Thyroid gland (tissue), 4 donors: Measurements from ENCODE around the gene PALLD. TPM values are rescaled to one million over a fixed set of nuclear protein-coding genes. Genes with fewer than 3 reads are reported as not detected.
A peak's percentile ranks its signal among the peaks of the same experiment; 100 is the strongest.
"Not testable (repeated sequence)": the region's sequence is repeated elsewhere in the genome, so short reads cannot be mapped to it uniquely, and the experiment has no call there.

ENCODE experiments used
- DNase-seq, 2 donors: peaks; one replicate each; pipeline ENCODE4 v3.0.0-alpha.2; 2019
- H3K27ac ChIP-seq, 3 donors: fragments of 200-600 bp; sonication (generic); 1 replicate in 2 of 3; 2 replicates in 1 of 3; pipeline ENCODE4 v1.5.1; 2016 to 2019; ENCODE audit warnings: mild to moderate bottlenecking in 1 of 3, moderate library complexity in 1 of 3
- H3K27me3 ChIP-seq: fragments of 200-600 bp; sonication (generic); one replicate; pipeline ENCODE4 v1.5.1; 2019
- H3K36me3 ChIP-seq, 2 donors: fragments of 200-600 bp; sonication (generic); one replicate each; pipeline ENCODE4 v1.5.1; 2016 to 2019
- H3K4me1 ChIP-seq, 2 donors: fragments of 200-600 bp; sonication (generic); one replicate each; pipeline ENCODE4 v1.5.1; 2017 to 2019
- H3K4me3 ChIP-seq, 3 donors: fragments of 200-600 bp; sonication (generic); replicated peaks in 1 of 3; 1 replicate in 2 of 3; 2 replicates in 1 of 3; pipeline ENCODE4 v1.5.1; 2016; ENCODE audit warnings: mild to moderate bottlenecking in 1 of 3
- H3K9me3 ChIP-seq: fragments of 200-600 bp; sonication (generic); one replicate; pipeline ENCODE4 v1.5.1; 2017
- CTCF ChIP-seq, 6 experiments: fragments of 200-600 bp in 3 of 6; fragments of 450-650 bp in 3 of 6; sonication (generic) in 3 of 6; IDR thresholded peaks; one replicate each; pipeline ENCODE4 v1.5.1; 2016 to 2019; ENCODE audit warnings: antibody characterized with exemption in 6 of 6, mild to moderate bottlenecking in 2 of 6, inconsistent platforms in 1 of 6, moderate library complexity in 1 of 6
- POLR2A ChIP-seq, 2 donors: fragments of 450-650 bp; IDR thresholded peaks; one replicate each; pipeline ENCODE4 v1.6.1; 2017; ENCODE audit warnings: antibody characterized with exemption in 2 of 2, mild to moderate bottlenecking in 2 of 2, moderate library complexity in 1 of 2
- WGBS, 2 donors: methylation state at CpG; one replicate each; pipeline ENCODE4 v1.1.5; 2017; 5-methylcytosine and 5-hydroxymethylcytosine counted together
- intact Hi-C: fragments of 100-400 bp; cut with DNase I; formaldehyde crosslinking; loops from one replicate; pipeline ENCODE4 v1.15.1; 2023
- total RNA-seq, 4 donors: library from RNA; depleted of rRNA; stranded (reverse); fragments of >200 nt; gene quantifications; one replicate each; pipeline ENCODE4 v1.2.3, GENCODE V29; 2016

The PALLD gene
- total RNA-seq, 4 donors from 2014 or later = 152 to 311 (median 226) TPM

GRCh38 chr4:168507178-168507815 is 10.4 kb downstream of the PALLD start:
- Histone ChIP-seq H3K4me3 (no peak overlapping the region), H3K36me3 (no peaks in the 10 kb centered on the region), H3K9me3 (no peaks in the 10 kb centered on the region), H3K27ac (no peak overlapping the region), H3K27me3 (no peaks in the 10 kb centered on the region), H3K4me1 (no peaks in the 10 kb centered on the region)
- 79 to 85% methylated on average over 7 of the region's 7 CpGs for WGBS, 2 donors
- TF ChIP-seq CTCF (IDR thresholded peaks at IDR 0.05) (no peak), POLR2A (IDR thresholded peaks at IDR 0.05) (no peak)
- DNase-seq = no peak
- intact Hi-C loops = no loop called here

- H3K36me3 ChIP-seq = no peaks in the 10 kb centered on the region
- no peaks in the 10 kb centered on the region for H3K27me3 ChIP-seq
- intact Hi-C loops = no loop called here
- H3K9me3 ChIP-seq = no peaks in the 10 kb centered on the region
- H3K27ac ChIP-seq = no peak overlapping the region
- peaks cover 5 to 8% of the 10 kb centered on the region in 2 donors for H3K4me1 ChIP-seq
- DNase-seq = no peak
- no peak for TF ChIP-seq CTCF (IDR thresholded peaks at IDR 0.05)
- TF ChIP-seq POLR2A (IDR thresholded peaks at IDR 0.05) = no peak
- WGBS, 2 donors = 82 to 84% methylated on average over 3 of the region's 3 CpGs
- H3K4me3 ChIP-seq = no peak overlapping the region
Observed at GRCh38 chr4:168508683-168509082, 11.8 kb downstream of the PALLD start.

GRCh38 chr4:168509786-168510185 is 12.9 kb downstream of the PALLD start:
- intact Hi-C loops = no loop called here
- no peaks in the 10 kb centered on the region for H3K9me3 ChIP-seq
- no peak for DNase-seq
- no peaks in the 10 kb centered on the region for H3K27me3 ChIP-seq
- WGBS, 2 donors = 85% methylated on average over 4 of the region's 4 CpGs
- H3K36me3 ChIP-seq = no peaks in the 10 kb centered on the region
- no peak for TF ChIP-seq POLR2A (IDR thresholded peaks at IDR 0.05)
- no peak overlapping the region for H3K27ac ChIP-seq
- H3K4me1 ChIP-seq = peaks cover 8 to 13% of the 10 kb centered on the region in 2 donors
- no peak overlapping the region for H3K4me3 ChIP-seq

- Histone ChIP-seq H3K4me1 (peaks cover 26 to 34% of the 10 kb centered on the region in 2 donors), H3K27me3 (no peaks in the 10 kb centered on the region), H3K27ac (peak overlapping the region in 2 of 3 donors; percentile 40 to 64), H3K4me3 (no peak overlapping the region), H3K9me3 (no peaks in the 10 kb centered on the region), H3K36me3 (no peaks in the 10 kb centered on the region)
- TF ChIP-seq POLR2A (IDR thresholded peaks at IDR 0.05) (no peak), CTCF (IDR thresholded peaks at IDR 0.05) (no peak)
- 88 to 91% methylated on average over 13 of the region's 13 CpGs for WGBS, 2 donors
- DNase-seq = peak; percentile 8 to 14
- intact Hi-C loops = no loop called here
Observed at GRCh38 chr4:168511780-168512489, 15.1 kb downstream of the PALLD start.

GRCh38 chr4:168513826-168514225 is 17.0 kb downstream of the PALLD start:
- intact Hi-C loops, H3K4me3 ChIP-seq, H3K27me3 ChIP-seq, H3K9me3 ChIP-seq, H3K36me3 ChIP-seq: not testable (repeated sequence)
- H3K4me1 ChIP-seq = peaks cover 27 to 34% of the 10 kb centered on the region in 2 donors
- H3K27ac ChIP-seq = peak overlapping the region; percentile 7 to 64 (median 43)
- 37 to 38% methylated on average over 3 of the region's 3 CpGs for WGBS, 2 donors
- DNase-seq = peak; percentile 73 to 74

- H3K27me3 ChIP-seq = no peaks in the 10 kb centered on the region
- intact Hi-C loops = no loop called here
- no peaks in the 10 kb centered on the region for H3K36me3 ChIP-seq
- H3K4me1 ChIP-seq = peaks cover 27 to 34% of the 10 kb centered on the region in 2 donors
- peak overlapping the region in 2 of 3 donors; percentile 25 to 33 for H3K27ac ChIP-seq
- TF ChIP-seq CTCF (IDR thresholded peaks at IDR 0.05) (peak in 4 of 6 experiments; percentile 13 to 56 (median 38)), POLR2A (IDR thresholded peaks at IDR 0.05) (no peak)
- H3K9me3 ChIP-seq = no peaks in the 10 kb centered on the region
- H3K4me3 ChIP-seq = no peak overlapping the region
- DNase-seq = no peak
- 16 to 20% methylated on average over 3 of the region's 3 CpGs for WGBS, 2 donors
Observed at GRCh38 chr4:168514249-168514852, 17.5 kb downstream of the PALLD start.
